ENCODE data around the gene MLLT6. TPM values are rescaled to one million over a fixed set of nuclear protein-coding genes. Genes with fewer than 3 reads are reported as not detected.

Gene MLLT6
- total and polyA plus RNA-seq, 2 of the 4 experiments (the other 2 are of a cell fraction) = 7.2 to 21.2 TPM

GRCh38 chr17:38747463-38748148 is 42.5 kb downstream of the MLLT6 start (continued):
- TF ChIP-seq MXI1 (IDR thresholded peaks at IDR 0.05; ENCODE audit: borderline replicate concordance, low read depth, low read length) = no peak

DNA sequence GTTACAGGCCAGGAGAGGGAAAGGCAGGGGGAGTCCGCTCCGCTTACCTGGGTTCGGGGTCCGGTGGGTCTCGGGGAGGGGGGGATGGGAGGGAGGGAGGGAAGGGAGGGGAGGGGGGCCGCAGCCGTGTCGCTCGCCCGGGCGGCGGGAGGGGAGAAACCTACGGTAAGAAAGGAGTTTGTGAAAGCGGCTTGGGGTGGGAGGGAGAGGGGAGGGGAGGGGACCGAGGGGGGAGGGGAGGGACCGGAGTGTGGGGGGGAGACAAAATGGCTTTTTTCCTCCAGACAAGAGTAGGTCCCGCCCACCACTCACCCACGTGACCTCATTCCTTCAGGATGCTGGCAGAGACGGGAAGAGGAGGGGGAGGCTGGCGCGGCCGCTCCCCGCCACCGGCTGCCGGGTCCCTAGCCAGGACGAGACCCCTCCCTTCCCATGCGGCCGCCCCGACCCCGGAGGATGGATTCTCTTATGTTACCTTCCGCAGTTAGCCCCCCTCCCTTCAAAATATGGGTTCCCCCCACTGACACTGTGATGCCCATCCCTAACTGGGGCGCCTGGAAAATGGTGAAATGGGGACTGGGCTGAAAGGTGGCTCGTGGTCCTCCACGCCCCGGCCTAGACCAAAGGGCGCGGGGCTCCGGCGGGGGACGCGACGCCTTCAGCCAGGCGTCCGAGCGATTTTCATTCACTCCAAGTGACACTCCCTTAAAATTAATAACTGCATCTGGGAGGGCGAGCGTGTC is 43.2 kb downstream of the MLLT6 start, which contains the start of gene PCGF2:
Gene PCGF2 (minus strand): TSS at position 188 of the 743 bp plus-strand sequence. CDS start 7,934 bp downstream, outside the sequence.
- Histone ChIP-seq H3K36me3 (ENCODE audit: control insufficient read depth, insufficient read depth, low read length) (no peaks in the 10 kb centered on the region), H3K4ac (ENCODE audit: low read depth, low read length) (peak within 1 kb of the TSS; percentile 92), H4K20me1 (ENCODE audit: insufficient read depth, low read length) (peaks cover 45% of the 10 kb centered on the region), H2AFZ (replicated peaks; ENCODE audit: low read length, poor library complexity) (peak within 1 kb of the TSS; percentile 90), H3K9me3 (ENCODE audit: control insufficient read depth, insufficient read depth, low read length) (no peaks in the 10 kb centered on the region), H2AK9ac (replicated peaks; ENCODE audit: low read depth, low read length, poor library complexity) (peak within 1 kb of the TSS; percentile 99), H4K91ac (ENCODE audit: insufficient read depth, low read depth, low read length) (peak within 1 kb of the TSS; percentile 88; the same call in 1 of the 2 replicates), H3K9ac (ENCODE audit: low read depth, low read length) (peak within 1 kb of the TSS; percentile 92), H2BK5ac (ENCODE audit: low read depth, low read length, poor library complexity, severe bottlenecking) (peak within 1 kb of the TSS; percentile 85), H3K27ac (ENCODE audit: insufficient read depth, low read length) (peak within 1 kb of the TSS; percentile 94), H3K4me1 (ENCODE audit: control insufficient read depth, insufficient read depth, low read length) (peaks cover 16% of the 10 kb centered on the region), H2BK15ac (ENCODE audit: low read depth, low read length) (peak within 1 kb of the TSS; percentile 45; the same call in 1 of the 3 replicates), H2AK5ac (ENCODE audit: low read depth, low read length) (peak within 1 kb of the TSS; percentile 94), H3K79me1 (ENCODE audit: low read depth in 1 of 2, low read length in 2 of 2) (peaks cover 0 to 47% of the 10 kb centered on the region in 2 experiments; a peak in 3 of 4 replicates), H3K56ac (ENCODE audit: extremely low read depth, insufficient read depth, low read length) (peak within 1 kb of the TSS; percentile 52), H3K23ac (ENCODE audit: low read depth, low read length) (peak within 1 kb of the TSS; percentile 68; the same call in 1 of the 2 replicates), H3K18ac (ENCODE audit: low read depth, low read length) (peak within 1 kb of the TSS; percentile 46), H3K4me3 (ENCODE audit: insufficient read depth, low read depth, low read length) (peak within 1 kb of the TSS; percentile 91), H3K4me2 (ENCODE audit: low read depth, low read length) (peak within 1 kb of the TSS; percentile 95), H4K8ac (ENCODE audit: low read depth in 2 of 2, low read length in 2 of 2) (peak within 1 kb of the TSS; percentile 84 to 91), H2BK20ac (ENCODE audit: low read depth, low read length) (no peak within 1 kb of the TSS), H3K9me1 (ENCODE audit: insufficient read depth, low read length) (peaks cover 17% of the 10 kb centered on the region), H3K14ac (replicated peaks; ENCODE audit: low read depth, low read length) (peak within 1 kb of the TSS; percentile 92), H3K27me3 (ENCODE audit: control insufficient read depth, insufficient read depth, low read length) (no peaks in the 10 kb centered on the region), H4K5ac (ENCODE audit: low read depth, low read length) (peak within 1 kb of the TSS; percentile 58), H2BK120ac (ENCODE audit: low read depth, low read length) (peak within 1 kb of the TSS; percentile 58)
- POLR2A ChIA-PET (ENCODE audit: unreplicated experiment) = interaction anchor here (0.6 kb wide), 1 partner anchor 46 kb away, joined by 3 read pairs; no protein-coding TSS in a partner anchor
- BruUV-seq (replicated peaks) = no TSS peak
- CTCF ChIA-PET = no interaction called here
- ATAC-seq (ENCODE audit: low read depth) (peak; percentile 20), DNase-seq (peak; percentile 89)
- intact Hi-C loops (cut with micrococcal nuclease) (no loop called here), dilution Hi-C loops (cut with HindIII; ENCODE audit: low sequenced_read_pairs, unreplicated experiment) (no loop called here), in situ Hi-C loops (cut with MboI; ENCODE audit: low sequenced_read_pairs) (no loop called here)
- TF ChIP-seq USF2 (IDR thresholded peaks at IDR 0.05; ENCODE audit: low read depth, low read length) (peak; percentile 93), MAZ (IDR thresholded peaks at IDR 0.05; ENCODE audit: borderline replicate concordance, low read depth, low read length) (peak; percentile 46; the same call in 1 of the 2 replicates), RFX5 (IDR thresholded peaks at IDR 0.05; ENCODE audit: low read depth, low read length) (no peak)
- WGBS, 2 experiments (ENCODE audit: extremely low coverage in 2 of 2, insufficient read length in 1 of 2) = no CpG with 5 or more reads among the region's 47 CpGs
